SJSA1 (cell line): ENCODE data around the gene OSMR. TPM values are rescaled to one million over a fixed set of nuclear protein-coding genes. Genes with fewer than 3 reads are reported as not detected.
A peak's percentile ranks its signal among the peaks of the same experiment; 100 is the strongest.

Experiments
- DNase-seq, 2 experiments: peaks; one replicate each; pipeline ENCODE4 v3.0.0-alpha.2; 2015 to 2020; ENCODE audit warnings: low spot score in 2 of 2, low read depth in 1 of 2
- H3K27ac ChIP-seq: fragments of 250-450 bp; sonication (Bioruptor Pico); 2 replicates; pipeline ENCODE4 v1.5.1; 2020; ENCODE audit warnings: mild to moderate bottlenecking, moderate library complexity
- H3K27me3 ChIP-seq: fragments of 250-450 bp; sonication (Bioruptor Pico); replicated peaks from 2 replicates; pipeline ENCODE4 v1.5.1; 2020; ENCODE audit warnings: mild to moderate bottlenecking, moderate library complexity
- H3K36me3 ChIP-seq: fragments of 250-450 bp; sonication (Bioruptor Pico); 2 replicates; pipeline ENCODE4 v1.5.1; 2020; ENCODE audit warnings: mild to moderate bottlenecking
- H3K4me1 ChIP-seq: fragments of 250-450 bp; sonication (Bioruptor Pico); replicated peaks from 2 replicates; pipeline ENCODE4 v1.6.1; 2021; ENCODE audit warnings: mild to moderate bottlenecking
- H3K4me3 ChIP-seq: fragments of 250-450 bp; sonication (Bioruptor Pico); 2 replicates; pipeline ENCODE4 v1.5.1; 2020; ENCODE audit warnings: mild to moderate bottlenecking
- H3K9me3 ChIP-seq: fragments of 250-450 bp; sonication (Bioruptor Pico); replicated peaks from 2 replicates; pipeline ENCODE4 v1.5.1; 2020; ENCODE audit warnings: mild to moderate bottlenecking
- total RNA-seq: library from RNA; depleted of rRNA; stranded (reverse); fragments of >200 nt; shearing (Covaris generic); gene quantifications from 2 replicates; pipeline ENCODE4 v1.2.3, GENCODE V29; 2014

The OSMR gene
- total RNA-seq, 1 experiment from 2014 or later, result 26.4 TPM

- no peaks in the 10 kb centered on the region for H3K4me1 ChIP-seq
- no peaks in the 10 kb centered on the region for H3K27me3 ChIP-seq
- H3K4me3 ChIP-seq, result no peak overlapping the region
- no peaks in the 10 kb centered on the region for H3K9me3 ChIP-seq
- DNase-seq, result no peak
- no peak overlapping the region for H3K27ac ChIP-seq
- H3K36me3 ChIP-seq, result peaks cover 44% of the 10 kb centered on the region
Measured at GRCh38 chr5:38899936-38900335, 54.1 kb downstream of the OSMR start.

- Histone ChIP-seq H3K4me3 (no peak overlapping the region), H3K36me3 (peaks cover 74% of the 10 kb centered on the region), H3K4me1 (no peaks in the 10 kb centered on the region), H3K9me3 (no peaks in the 10 kb centered on the region), H3K27ac (no peak overlapping the region), H3K27me3 (no peaks in the 10 kb centered on the region)
- no peak for DNase-seq
Measured at GRCh38 chr5:38905516-38905915, 59.7 kb downstream of the OSMR start.

- Histone ChIP-seq H3K36me3 (peaks cover 64% of the 10 kb centered on the region), H3K27ac (no peak overlapping the region)
Measured at GRCh38 chr5:38906503-38906902, 60.7 kb downstream of the OSMR start.

GRCh38 chr5:38911933-38912332 is 66.1 kb downstream of the OSMR start:
- Histone ChIP-seq H3K27ac (no peak overlapping the region), H3K9me3 (no peaks in the 10 kb centered on the region), H3K27me3 (no peaks in the 10 kb centered on the region), H3K4me3 (no peak overlapping the region), H3K4me1 (no peaks in the 10 kb centered on the region), H3K36me3 (peaks cover 32% of the 10 kb centered on the region)
- no peak for DNase-seq

More at GRCh38 chr5:38906503-38906902, 60.7 kb downstream of the OSMR start:
- Histone ChIP-seq H3K27me3 (no peaks in the 10 kb centered on the region), H3K4me3 (no peak overlapping the region), H3K4me1 (no peaks in the 10 kb centered on the region), H3K9me3 (no peaks in the 10 kb centered on the region)
- no peak for DNase-seq

- Histone ChIP-seq H3K36me3 (peaks cover 22% of the 10 kb centered on the region), H3K4me1 (no peaks in the 10 kb centered on the region), H3K27me3 (no peaks in the 10 kb centered on the region), H3K27ac (no peak overlapping the region), H3K9me3 (no peaks in the 10 kb centered on the region), H3K4me3 (no peak overlapping the region)
- DNase-seq, result no peak
Measured at GRCh38 chr5:38913714-38914113, 67.9 kb downstream of the OSMR start.

- peaks cover 23% of the 10 kb centered on the region for H3K36me3 ChIP-seq
- H3K4me1 ChIP-seq, result no peaks in the 10 kb centered on the region
- no peak overlapping the region for H3K27ac ChIP-seq
- H3K4me3 ChIP-seq, result no peak overlapping the region
- H3K27me3 ChIP-seq, result no peaks in the 10 kb centered on the region
- no peak for DNase-seq
- H3K9me3 ChIP-seq, result no peaks in the 10 kb centered on the region
Measured at GRCh38 chr5:38916802-38917201, 71.0 kb downstream of the OSMR start.

GRCh38 chr5:38921174-38921573 is 75.4 kb downstream of the OSMR start:
- H3K36me3 ChIP-seq, result peaks cover 58% of the 10 kb centered on the region
- no peak for DNase-seq

GRCh38 chr5:38922199-38922598 is 76.4 kb downstream of the OSMR start:
- peak; percentile 50 to 63 for DNase-seq

More at GRCh38 chr5:38921174-38921573, 75.4 kb downstream of the OSMR start:
- no peaks in the 10 kb centered on the region for H3K27me3 ChIP-seq
- H3K4me3 ChIP-seq, result no peak overlapping the region
- H3K4me1 ChIP-seq, result peaks cover 15% of the 10 kb centered on the region
- H3K9me3 ChIP-seq, result no peaks in the 10 kb centered on the region
- H3K27ac ChIP-seq, result no peak overlapping the region

GRCh38 chr5:38923661-38924451 is 78.0 kb downstream of the OSMR start:
- no peaks in the 10 kb centered on the region for H3K27me3 ChIP-seq
- no peak for DNase-seq
- H3K27ac ChIP-seq, result no peak overlapping the region
- H3K4me3 ChIP-seq, result no peak overlapping the region
- H3K4me1 ChIP-seq, result peaks cover 21% of the 10 kb centered on the region
- H3K9me3 ChIP-seq, result no peaks in the 10 kb centered on the region
- H3K36me3 ChIP-seq, result peaks cover 73% of the 10 kb centered on the region

More at GRCh38 chr5:38922199-38922598, 76.4 kb downstream of the OSMR start:
- Histone ChIP-seq H3K27me3 (no peaks in the 10 kb centered on the region), H3K36me3 (peaks cover 66% of the 10 kb centered on the region), H3K4me3 (no peak overlapping the region), H3K27ac (no peak overlapping the region), H3K9me3 (no peaks in the 10 kb centered on the region), H3K4me1 (peaks cover 21% of the 10 kb centered on the region)

GRCh38 chr5:38925154-38925925 is 79.5 kb downstream of the OSMR start:
- DNase-seq, result peak in 1 of 2 experiments; percentile 44
- Histone ChIP-seq H3K4me3 (no peak overlapping the region), H3K27ac (peak overlapping the region; percentile 16; the same call in 1 of the 2 replicates), H3K27me3 (no peaks in the 10 kb centered on the region), H3K9me3 (no peaks in the 10 kb centered on the region), H3K36me3 (peaks cover 69% of the 10 kb centered on the region), H3K4me1 (peaks cover 21% of the 10 kb centered on the region)

GRCh38 chr5:38926121-38926520 is 80.3 kb downstream of the OSMR start:
- no peaks in the 10 kb centered on the region for H3K9me3 ChIP-seq
- H3K27ac ChIP-seq, result peak overlapping the region; percentile 16; the same call in 1 of the 2 replicates
- peaks cover 21% of the 10 kb centered on the region for H3K4me1 ChIP-seq
- H3K36me3 ChIP-seq, result peaks cover 72% of the 10 kb centered on the region
- peak in 1 of 2 experiments; percentile 15 for DNase-seq
- no peaks in the 10 kb centered on the region for H3K27me3 ChIP-seq
- H3K4me3 ChIP-seq, result no peak overlapping the region

- Histone ChIP-seq H3K27me3 (no peaks in the 10 kb centered on the region), H3K4me3 (no peak overlapping the region), H3K27ac (no peak overlapping the region), H3K9me3 (no peaks in the 10 kb centered on the region), H3K4me1 (peaks cover 21% of the 10 kb centered on the region), H3K36me3 (peaks cover 68% of the 10 kb centered on the region)
- DNase-seq, result no peak
Measured at GRCh38 chr5:38927470-38927869, 81.7 kb downstream of the OSMR start.

- no peaks in the 10 kb centered on the region for H3K27me3 ChIP-seq
- no peak overlapping the region for H3K4me3 ChIP-seq
- peaks cover 19% of the 10 kb centered on the region for H3K4me1 ChIP-seq
- no peak for DNase-seq
- peaks cover 65% of the 10 kb centered on the region for H3K36me3 ChIP-seq
- no peak overlapping the region for H3K27ac ChIP-seq
- H3K9me3 ChIP-seq, result no peaks in the 10 kb centered on the region
Measured at GRCh38 chr5:38929838-38930237, 84.0 kb downstream of the OSMR start.

- Histone ChIP-seq H3K36me3 (peaks cover 52% of the 10 kb centered on the region), H3K9me3 (no peaks in the 10 kb centered on the region), H3K4me1 (peaks cover under 1% of the 10 kb centered on the region; the same call in 1 of the 2 replicates), H3K4me3 (no peak overlapping the region), H3K27me3 (no peaks in the 10 kb centered on the region), H3K27ac (no peak overlapping the region)
- DNase-seq, result no peak
Measured at GRCh38 chr5:38931731-38932130, 85.9 kb downstream of the OSMR start.
